NCI-H748 (cell line): Measurements from ENCODE around the gene C4orf46.

Experiments
- DNase-seq: peaks from one replicate; lab custom pipeline; 2025; ENCODE audit not compliant: unreplicated experiment; lab: John Stamatoyannopoulos, UW

Gene C4orf46

GRCh38 chr4:158656439-158656838 lies 15.2 kb downstream of the C4orf46 start:
- DNase-seq, result no peak

GRCh38 chr4:158652920-158653319 lies 18.8 kb downstream of the C4orf46 start:
- no peak for DNase-seq

- DNase-seq, result no peak
Measured at GRCh38 chr4:158649111-158649680, 22.5 kb downstream of the C4orf46 start.

DNA sequence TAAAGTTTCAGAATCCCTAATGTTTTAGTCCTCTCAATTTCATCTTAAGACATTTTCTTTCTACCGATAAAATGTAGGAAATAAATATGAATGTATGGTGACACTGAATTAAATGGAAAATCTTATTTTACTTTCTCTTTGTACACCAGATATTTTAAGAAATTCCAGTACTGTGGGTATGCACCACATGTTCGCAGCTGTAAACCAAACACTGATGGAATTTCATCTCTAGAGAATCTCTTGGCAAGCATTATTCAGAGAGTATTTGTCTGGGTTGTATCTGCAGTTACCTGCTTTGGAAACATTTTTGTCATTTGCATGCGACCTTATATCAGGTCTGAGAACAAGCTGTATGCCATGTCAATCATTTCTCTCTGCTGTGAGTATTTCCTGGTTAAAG lies 26.9 kb downstream of the C4orf46 start:
- DNase-seq, result no peak

DNA sequence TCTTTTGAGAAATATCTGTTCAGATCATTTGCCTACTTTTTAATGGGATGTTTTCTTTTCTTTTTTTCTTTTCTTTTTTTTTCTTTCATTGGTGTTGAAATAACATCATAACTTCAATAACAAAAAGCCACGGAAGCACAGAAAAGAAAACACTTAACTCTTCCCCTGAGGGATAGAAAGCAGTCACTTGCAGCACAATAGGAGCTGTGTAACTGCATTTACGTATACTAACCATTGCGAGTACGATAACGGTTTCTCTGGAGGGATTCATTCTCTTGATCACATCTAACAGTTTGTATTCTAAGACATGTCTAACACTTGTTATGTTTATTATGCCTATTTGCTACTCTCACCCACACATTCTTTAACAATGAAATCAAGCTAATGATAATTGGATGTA lies 27.3 kb downstream of the C4orf46 start:
- no peak for DNase-seq

DNA sequence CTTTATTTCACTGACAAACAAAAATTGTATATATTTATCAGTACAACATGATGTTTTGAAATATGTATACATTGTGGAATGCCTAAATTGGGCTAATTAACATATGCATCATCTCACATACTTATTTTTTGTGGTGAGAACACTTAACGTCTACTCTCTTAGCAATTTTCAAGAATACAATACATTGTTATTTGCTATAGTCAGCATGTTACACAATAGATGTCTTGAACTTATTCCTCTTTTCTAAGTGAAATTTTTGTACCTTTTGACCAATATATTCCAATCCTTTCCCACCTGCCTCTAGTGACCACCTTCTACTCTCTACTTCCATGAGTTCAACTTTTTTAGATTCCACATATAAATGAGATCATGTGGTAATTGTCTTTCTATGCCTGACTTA lies 35.1 kb downstream of the C4orf46 start:
- DNase-seq, result no peak

DNA sequence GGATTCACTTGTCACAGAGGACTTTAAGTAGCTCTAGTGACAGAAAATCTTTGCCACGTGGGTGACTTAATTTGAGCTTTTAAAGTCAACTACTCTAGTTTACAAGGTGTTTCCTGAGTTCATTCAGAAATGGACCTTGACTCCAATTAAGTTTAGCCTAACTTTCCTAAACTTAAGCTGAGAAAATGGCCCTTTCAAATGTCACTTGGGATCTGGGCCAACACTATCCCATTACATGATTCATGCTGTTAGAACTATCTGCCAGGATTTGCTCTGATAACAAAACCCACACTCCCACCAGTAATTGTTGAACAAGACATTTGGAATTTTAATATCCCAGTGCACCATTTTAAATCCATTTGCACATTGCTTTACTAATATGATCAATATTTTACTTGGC lies 40.8 kb downstream of the C4orf46 start:
- no peak for DNase-seq

DNA sequence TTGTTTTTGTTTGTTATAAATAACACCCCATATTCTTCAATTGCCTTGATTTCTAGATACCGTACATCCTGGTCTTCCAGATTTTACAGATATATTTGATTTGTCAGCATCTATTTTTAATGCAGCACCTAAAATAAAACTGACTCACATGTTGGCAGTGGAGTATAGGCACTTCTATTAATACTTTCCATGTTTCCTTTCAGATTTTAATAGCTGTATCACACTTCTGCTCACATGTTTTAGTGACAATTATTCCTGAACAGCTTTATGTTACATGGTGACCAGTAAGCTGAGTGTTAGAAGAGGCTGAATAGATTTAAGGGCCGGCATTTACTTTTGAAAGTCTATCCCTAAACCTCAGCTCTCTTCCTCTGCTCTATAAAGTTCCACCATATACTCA lies 46.1 kb downstream of the C4orf46 start:
- DNase-seq, result no peak

DNA sequence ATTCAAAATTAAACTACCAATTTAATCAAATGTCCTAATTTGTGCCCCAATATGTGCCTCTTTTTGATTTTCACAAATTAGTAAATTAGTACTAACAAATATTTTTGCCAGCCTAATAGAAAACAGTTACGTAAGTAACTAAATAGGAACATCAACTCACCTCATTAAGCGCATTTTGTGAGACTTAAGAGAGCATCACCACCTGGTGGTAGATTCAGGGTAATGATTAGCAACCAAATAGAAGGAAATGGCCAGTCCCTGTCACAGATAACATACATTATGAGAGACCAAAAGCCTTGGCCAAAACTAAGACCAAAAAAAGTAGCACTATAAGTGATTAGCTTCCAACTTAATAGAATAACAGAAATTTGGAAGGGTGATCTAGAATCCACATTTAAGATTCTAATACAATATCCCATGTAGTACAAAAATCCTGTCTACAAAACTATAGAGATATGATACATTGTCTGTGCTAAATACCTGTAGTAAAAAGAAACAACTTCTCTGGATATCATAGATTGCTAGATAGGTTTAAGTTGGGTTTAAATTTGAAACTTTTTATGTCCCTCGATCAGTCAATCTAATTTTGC lies 46.7 kb downstream of the C4orf46 start:
- DNase-seq, result peak; percentile 65

DNA sequence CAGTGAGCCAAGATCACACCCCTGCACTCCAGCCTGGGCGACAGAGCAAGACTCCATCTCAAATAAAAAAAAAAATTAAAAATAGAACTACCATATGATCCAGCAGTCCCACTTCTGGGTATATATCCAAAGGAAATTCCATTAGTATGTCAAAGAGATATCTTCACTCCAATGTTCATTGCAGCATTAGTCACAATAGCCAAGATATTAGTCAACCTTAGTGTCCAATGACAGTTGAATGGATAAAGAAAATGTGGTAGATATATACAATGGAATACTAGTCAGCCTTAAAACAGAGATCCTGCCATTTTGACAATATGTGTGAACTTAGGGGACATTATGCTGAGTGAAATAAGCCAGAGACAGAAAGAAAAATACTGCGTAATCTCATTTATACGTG lies 49.4 kb downstream of the C4orf46 start:
- no peak for DNase-seq

GRCh38 chr4:158621729-158622128 lies 50.0 kb downstream of the C4orf46 start:
- no peak for DNase-seq

DNA sequence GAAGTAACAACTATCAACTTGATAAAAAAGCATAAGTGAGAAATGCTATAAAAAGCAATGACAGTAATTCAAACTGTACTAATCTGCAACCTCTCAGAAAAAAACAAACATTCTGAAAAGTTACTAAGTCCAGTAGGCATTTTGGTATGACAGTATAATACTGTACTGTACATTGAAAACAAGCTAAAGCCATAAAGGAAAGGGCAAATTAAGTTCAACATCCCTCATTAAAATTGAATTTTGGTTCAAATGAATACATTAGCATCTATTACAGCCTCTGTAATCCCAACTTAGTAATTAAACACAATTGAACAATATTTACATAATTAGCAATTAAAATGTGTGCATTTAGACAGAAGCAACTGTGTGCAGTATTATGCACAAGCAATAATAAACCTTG lies 53.7 kb downstream of the C4orf46 start:
- DNase-seq, result no peak
